LoVo (cell line): ENCODE results near the gene AFG1L.

Source experiments
- DNase-seq: peaks from one replicate; pipeline ENCODE4 v3.0.0-alpha.2; 2016; ENCODE audit warnings: low spot score

Gene AFG1L

GRCh38 chr6:108454356-108454755, 159.5 kb downstream of the AFG1L start:
- DNase-seq: no peak

- DNase-seq: no peak
Measured at GRCh38 chr6:108455688-108456087, 160.8 kb downstream of the AFG1L start.

GRCh38 chr6:108463784-108464183, 168.9 kb downstream of the AFG1L start:
- no peak for DNase-seq

GRCh38 chr6:108464418-108465097, 169.7 kb downstream of the AFG1L start:
- DNase-seq: no peak

- DNase-seq: no peak
Measured at GRCh38 chr6:108465098-108465495, 170.2 kb downstream of the AFG1L start.

GRCh38 chr6:108468346-108468745, 173.5 kb downstream of the AFG1L start:
- DNase-seq: no peak

- no peak for DNase-seq
Measured at GRCh38 chr6:108469316-108469715, 174.5 kb downstream of the AFG1L start.

- DNase-seq: no peak
Measured at GRCh38 chr6:108473197-108473596, 178.3 kb downstream of the AFG1L start.

- DNase-seq: no peak
Measured at GRCh38 chr6:108476376-108476775, 181.5 kb downstream of the AFG1L start.

- DNase-seq: no peak
Measured at GRCh38 chr6:108476847-108477430, 182.1 kb downstream of the AFG1L start.

GRCh38 chr6:108482559-108482958, 187.7 kb downstream of the AFG1L start:
- DNase-seq: no peak

- DNase-seq: no peak
Measured at GRCh38 chr6:108484016-108484415, 189.2 kb downstream of the AFG1L start.

GRCh38 chr6:108489699-108490098, 194.8 kb downstream of the AFG1L start:
- no peak for DNase-seq

- peak; percentile 15 for DNase-seq
Measured at GRCh38 chr6:108492131-108492766, 197.4 kb downstream of the AFG1L start.

GRCh38 chr6:108494434-108494833, 199.6 kb downstream of the AFG1L start:
- no peak for DNase-seq

- no peak for DNase-seq
Measured at GRCh38 chr6:108497883-108498282, 203.0 kb downstream of the AFG1L start.

GRCh38 chr6:108501559-108501958, 206.7 kb downstream of the AFG1L start:
- peak; percentile 44 for DNase-seq

GRCh38 chr6:108502832-108503231, 208.0 kb downstream of the AFG1L start:
- no peak for DNase-seq

GRCh38 chr6:108507316-108507715, 212.5 kb downstream of the AFG1L start:
- no peak for DNase-seq

- DNase-seq: no peak
Measured at GRCh38 chr6:108510461-108511319, 215.8 kb downstream of the AFG1L start.

GRCh38 chr6:108518714-108519576, 224.1 kb downstream of the AFG1L start:
- DNase-seq: no peak
